ENCODE results near the gene SV2B. TPM values are rescaled to one million over a fixed set of nuclear protein-coding genes. Genes with fewer than 3 reads are reported as not detected.

SV2B gene
- total and polyA plus RNA-seq, 2 experiments from 2014 or later = 0.17 to 2.2 TPM

- WGBS (ENCODE audit: low lambda C conversion rate, missing lambda C conversion rate) = 87% methylated on average over 10 of the region's 10 CpGs
- Histone ChIP-seq H3K27me3 (no peaks in the 10 kb centered on the region), H3K27ac (no peak overlapping the region), H3K79me2 (no peaks in the 10 kb centered on the region), H3K4me3 (no peak overlapping the region), H3K4me2 (no peak overlapping the region), H3K9me2 (replicated peaks; ENCODE audit: insufficient read depth) (no peaks in the 10 kb centered on the region), H4K20me1 (ENCODE audit: insufficient read depth, poor library complexity, severe bottlenecking) (no peaks in the 10 kb centered on the region), H3K4me1 (ENCODE audit: insufficient read depth) (no peaks in the 10 kb centered on the region), H3K9me3 (ENCODE audit: low read depth) (no peaks in the 10 kb centered on the region), H3K36me3 (replicated peaks; ENCODE audit: insufficient read depth, low read depth) (no peaks in the 10 kb centered on the region), H2AFZ (no peak overlapping the region)
- TF ChIP-seq EZH2 (IDR thresholded peaks at IDR 0.05; ENCODE audit: borderline replicate concordance) = no peak
- no peak for TF ChIP-seq EZH2phosphoT487 (IDR thresholded peaks at IDR 0.05; ENCODE audit: low read depth, severe bottlenecking, unreplicated experiment)
- no peak for DNase-seq (ENCODE audit: low spot score)
These were observed 35.4 kb downstream of the SV2B start for GRCh38 chr15:91135201-91136130.

DNA sequence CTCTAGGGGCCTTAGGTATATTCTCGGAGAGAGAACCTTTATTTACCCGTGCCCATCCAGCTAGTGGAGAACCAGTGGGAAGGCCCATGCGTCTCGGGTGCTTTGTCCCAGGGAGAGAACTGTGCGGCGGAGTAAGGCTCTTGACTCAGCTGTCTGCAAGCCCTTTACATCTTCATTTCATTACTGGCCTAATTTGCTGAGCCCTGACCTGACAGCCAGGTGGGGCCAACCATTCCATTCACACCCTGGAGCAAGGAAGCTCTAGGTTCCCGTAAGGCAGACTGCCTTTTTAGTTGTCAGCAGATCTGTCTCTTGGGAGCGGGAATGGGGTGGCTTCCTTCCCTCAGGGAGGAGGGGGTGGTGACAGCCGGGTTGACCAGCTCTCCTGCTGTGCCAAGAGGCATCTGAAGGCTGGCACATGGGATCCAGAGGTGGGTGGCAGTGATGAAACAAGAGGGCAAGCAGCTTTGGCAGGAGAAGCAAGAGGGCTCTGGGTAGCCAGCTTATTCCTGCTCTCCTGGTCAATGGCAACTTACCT lies 36.4 kb downstream of the SV2B start:
- no peak overlapping the region for H2AFZ ChIP-seq
- no peak overlapping the region for H3K4me2 ChIP-seq
- no peaks in the 10 kb centered on the region for H3K79me2 ChIP-seq
- H3K27me3 ChIP-seq = no peaks in the 10 kb centered on the region
- no peaks in the 10 kb centered on the region for H3K9me2 ChIP-seq (replicated peaks; ENCODE audit: insufficient read depth)
- TF ChIP-seq, protein P1, sequence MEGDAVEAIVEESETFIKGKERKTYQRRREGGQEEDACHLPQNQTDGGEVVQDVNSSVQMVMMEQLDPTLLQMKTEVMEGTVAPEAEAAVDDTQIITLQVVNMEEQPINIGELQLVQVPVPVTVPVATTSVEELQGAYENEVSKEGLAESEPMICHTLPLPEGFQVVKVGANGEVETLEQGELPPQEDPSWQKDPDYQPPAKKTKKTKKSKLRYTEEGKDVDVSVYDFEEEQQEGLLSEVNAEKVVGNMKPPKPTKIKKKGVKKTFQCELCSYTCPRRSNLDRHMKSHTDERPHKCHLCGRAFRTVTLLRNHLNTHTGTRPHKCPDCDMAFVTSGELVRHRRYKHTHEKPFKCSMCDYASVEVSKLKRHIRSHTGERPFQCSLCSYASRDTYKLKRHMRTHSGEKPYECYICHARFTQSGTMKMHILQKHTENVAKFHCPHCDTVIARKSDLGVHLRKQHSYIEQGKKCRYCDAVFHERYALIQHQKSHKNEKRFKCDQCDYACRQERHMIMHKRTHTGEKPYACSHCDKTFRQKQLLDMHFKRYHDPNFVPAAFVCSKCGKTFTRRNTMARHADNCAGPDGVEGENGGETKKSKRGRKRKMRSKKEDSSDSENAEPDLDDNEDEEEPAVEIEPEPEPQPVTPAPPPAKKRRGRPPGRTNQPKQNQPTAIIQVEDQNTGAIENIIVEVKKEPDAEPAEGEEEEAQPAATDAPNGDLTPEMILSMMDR (IDR thresholded peaks at IDR 0.05; ENCODE audit: poor library complexity) = no peak
- TF ChIP-seq EZH2 (IDR thresholded peaks at IDR 0.05; ENCODE audit: borderline replicate concordance) (no peak), EZH2phosphoT487 (IDR thresholded peaks at IDR 0.05; ENCODE audit: low read depth, severe bottlenecking, unreplicated experiment) (no peak)
- WGBS (ENCODE audit: low lambda C conversion rate, missing lambda C conversion rate) = 70% methylated on average over 9 of the region's 9 CpGs
- H3K27ac ChIP-seq = no peak overlapping the region
- H3K9me3 ChIP-seq (ENCODE audit: low read depth) = no peaks in the 10 kb centered on the region
- no peaks in the 10 kb centered on the region for H3K36me3 ChIP-seq (replicated peaks; ENCODE audit: insufficient read depth, low read depth)
- no peaks in the 10 kb centered on the region for H4K20me1 ChIP-seq (ENCODE audit: insufficient read depth, poor library complexity, severe bottlenecking)
- no peaks in the 10 kb centered on the region for H3K4me1 ChIP-seq (ENCODE audit: insufficient read depth)
- H3K4me3 ChIP-seq = no peak overlapping the region
- DNase-seq (ENCODE audit: low spot score) = no peak

DNA sequence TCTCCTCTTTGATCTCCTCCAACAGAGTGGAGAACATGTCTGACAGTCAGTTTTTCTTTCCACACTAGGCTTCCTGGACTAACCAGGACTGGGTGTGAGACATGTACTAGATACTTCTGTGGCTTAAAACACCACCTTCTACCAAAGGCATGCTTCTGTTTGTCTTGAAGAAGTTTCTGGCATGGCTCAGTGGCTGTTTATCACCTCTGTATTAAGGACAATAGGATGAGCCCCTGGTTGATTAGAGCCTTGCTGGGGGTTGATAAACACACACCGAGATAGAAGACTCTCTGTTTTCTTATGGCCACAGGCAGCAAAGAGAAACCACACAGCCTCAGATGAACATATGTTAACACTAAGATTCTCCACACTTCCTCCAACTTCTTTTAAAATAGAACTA lies 40.5 kb downstream of the SV2B start:
- H3K27me3 ChIP-seq = peaks cover 3% of the 10 kb centered on the region
- no peaks in the 10 kb centered on the region for H3K36me3 ChIP-seq (replicated peaks; ENCODE audit: insufficient read depth, low read depth)
- H3K4me3 ChIP-seq = no peak overlapping the region
- no peak overlapping the region for H2AFZ ChIP-seq
- no peaks in the 10 kb centered on the region for H3K9me3 ChIP-seq (ENCODE audit: low read depth)
- H3K27ac ChIP-seq = no peak overlapping the region
- no peaks in the 10 kb centered on the region for H3K79me2 ChIP-seq
- no peak for DNase-seq (ENCODE audit: low spot score)
- 30% methylated on average over 1 of the region's 1 CpG for WGBS (ENCODE audit: low lambda C conversion rate, missing lambda C conversion rate)
- H4K20me1 ChIP-seq (ENCODE audit: insufficient read depth, poor library complexity, severe bottlenecking) = no peaks in the 10 kb centered on the region
- TF ChIP-seq, protein P1 (IDR thresholded peaks at IDR 0.05; ENCODE audit: poor library complexity) = no peak
- no peak for TF ChIP-seq EZH2 (IDR thresholded peaks at IDR 0.05; ENCODE audit: borderline replicate concordance)
- no peak for TF ChIP-seq EZH2phosphoT487 (IDR thresholded peaks at IDR 0.05; ENCODE audit: low read depth, severe bottlenecking, unreplicated experiment)
- H3K4me2 ChIP-seq = no peak overlapping the region
- H3K9me2 ChIP-seq (replicated peaks; ENCODE audit: insufficient read depth) = no peaks in the 10 kb centered on the region
- H3K4me1 ChIP-seq (ENCODE audit: insufficient read depth) = no peaks in the 10 kb centered on the region

DNA sequence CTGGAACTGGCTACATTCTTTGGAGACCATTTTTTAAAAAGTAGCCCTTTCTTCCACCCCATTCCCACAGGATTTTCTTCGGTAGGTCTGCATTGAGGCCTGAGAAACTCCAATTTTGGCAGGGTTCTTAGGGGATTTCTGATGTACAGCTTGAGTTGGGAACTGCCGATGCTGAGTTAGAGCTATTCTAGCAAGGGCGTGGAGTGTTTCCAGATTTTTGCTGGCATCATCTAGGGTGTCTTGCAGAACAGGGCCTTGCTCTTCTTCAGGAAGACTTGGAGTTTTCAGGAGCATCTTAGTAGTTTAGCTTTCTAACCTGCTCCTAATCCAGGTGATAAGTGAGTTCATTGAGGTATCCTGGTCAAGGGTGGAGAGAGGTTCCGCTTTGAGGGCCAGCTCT lies 41.0 kb downstream of the SV2B start:
- Histone ChIP-seq H3K36me3 (replicated peaks; ENCODE audit: insufficient read depth, low read depth) (no peaks in the 10 kb centered on the region), H3K79me2 (no peaks in the 10 kb centered on the region), H3K9me2 (replicated peaks; ENCODE audit: insufficient read depth) (no peaks in the 10 kb centered on the region), H3K4me3 (no peak overlapping the region), H4K20me1 (ENCODE audit: insufficient read depth, poor library complexity, severe bottlenecking) (no peaks in the 10 kb centered on the region), H3K4me2 (no peak overlapping the region), H2AFZ (no peak overlapping the region), H3K4me1 (ENCODE audit: insufficient read depth) (no peaks in the 10 kb centered on the region), H3K27ac (no peak overlapping the region), H3K9me3 (ENCODE audit: low read depth) (no peaks in the 10 kb centered on the region), H3K27me3 (peaks cover 3% of the 10 kb centered on the region)
- TF ChIP-seq EZH2 (IDR thresholded peaks at IDR 0.05; ENCODE audit: borderline replicate concordance) = no peak
- TF ChIP-seq, protein P1 (IDR thresholded peaks at IDR 0.05; ENCODE audit: poor library complexity) = no peak
- TF ChIP-seq EZH2phosphoT487 (IDR thresholded peaks at IDR 0.05; ENCODE audit: low read depth, severe bottlenecking, unreplicated experiment) = no peak
- 65% methylated on average over 4 of the region's 4 CpGs for WGBS (ENCODE audit: low lambda C conversion rate, missing lambda C conversion rate)
- no peak for DNase-seq (ENCODE audit: low spot score)
